GM19372 (cell line): ENCODE data around the gene SPIN2B.
"Not testable (repeated sequence)": the region's sequence is repeated elsewhere in the genome, so short reads cannot be mapped to it uniquely, and the experiment has no call there.

Source experiments
- ATAC-seq: cut with Tn5 transposase; IDR thresholded peaks from one replicate; pipeline ENCODE4 v1.9.1; 2021; ENCODE audit warnings: mild to moderate bottlenecking, low read depth, moderate library complexity; ENCODE audit not compliant: unreplicated experiment

The SPIN2B gene

DNA sequence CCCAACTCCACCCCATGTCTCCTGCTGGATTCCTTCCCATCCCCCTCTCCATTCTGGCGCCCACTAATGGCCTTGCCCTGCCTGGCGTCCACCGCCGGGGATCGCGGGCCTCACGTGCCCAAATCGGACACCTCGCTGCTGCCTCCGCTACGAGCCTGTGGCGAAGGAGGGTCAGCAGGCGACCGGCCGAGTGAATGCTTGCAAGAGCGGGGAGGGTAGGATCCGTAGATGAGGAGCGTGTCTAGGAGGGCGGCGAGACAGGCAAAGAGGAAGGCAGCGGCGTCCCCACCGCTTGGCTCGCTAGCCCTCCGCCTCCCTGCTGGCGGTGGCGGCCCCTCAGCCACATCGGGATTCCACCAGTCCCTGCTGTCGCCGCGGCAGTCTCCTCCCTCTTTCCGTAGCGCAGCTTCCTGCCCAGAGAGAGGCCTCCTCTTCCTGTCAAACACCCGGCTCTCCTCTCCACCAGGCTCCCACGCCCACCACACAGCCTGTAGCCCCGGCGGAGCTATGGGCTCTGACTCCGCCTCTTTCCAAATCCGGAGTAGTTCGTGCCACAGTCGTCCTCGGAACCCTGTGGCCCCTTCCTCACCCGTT lies at the start of gene SPIN2B:
Gene SPIN2B, minus strand, starts transcription at position 387 of the 594 bp plus-strand sequence.
- ATAC-seq = peak; percentile 99

GRCh38 chrX:57156397-57157049 lies 35.2 kb upstream of the SPIN2B start:
- no peak for ATAC-seq

- ATAC-seq = no peak
Observed at GRCh38 chrX:57155171-57155570, 33.8 kb upstream of the SPIN2B start.

GRCh38 chrX:57152222-57152621 lies 30.9 kb upstream of the SPIN2B start:
- ATAC-seq = not testable (repeated sequence)

GRCh38 chrX:57138674-57139073 lies 17.3 kb upstream of the SPIN2B start:
- no peak for ATAC-seq

DNA sequence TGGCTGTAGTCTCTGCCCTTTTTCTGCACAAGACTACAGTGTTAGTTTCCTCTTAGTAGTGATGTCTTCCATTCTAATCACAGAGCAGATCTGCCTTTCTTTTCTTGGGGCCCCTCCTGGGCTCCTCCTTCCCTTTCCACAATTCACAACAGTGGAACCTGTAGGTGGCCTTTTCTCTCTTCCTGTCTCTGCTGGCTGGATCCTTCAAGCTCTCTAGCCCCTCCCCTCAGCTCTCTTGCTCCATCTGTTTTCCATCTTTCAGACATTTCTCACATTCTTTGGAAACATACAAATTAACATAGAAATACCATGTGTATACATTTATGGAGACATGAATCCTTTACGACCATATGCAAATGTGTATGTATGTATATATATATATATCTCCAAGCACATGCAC lies 16.2 kb upstream of the SPIN2B start:
- no peak for ATAC-seq

GRCh38 chrX:57137073-57137472 lies 15.7 kb upstream of the SPIN2B start, which contains the start of gene SPIN2A:
Gene SPIN2A, minus strand, starts transcription at chrX:57137397. Its CDS starts 800 bp downstream, at chrX:57136597.
- ATAC-seq = not testable (repeated sequence)

- not testable (repeated sequence) for ATAC-seq
Observed at GRCh38 chrX:57136589-57136988, 15.2 kb upstream of the SPIN2B start.

DNA sequence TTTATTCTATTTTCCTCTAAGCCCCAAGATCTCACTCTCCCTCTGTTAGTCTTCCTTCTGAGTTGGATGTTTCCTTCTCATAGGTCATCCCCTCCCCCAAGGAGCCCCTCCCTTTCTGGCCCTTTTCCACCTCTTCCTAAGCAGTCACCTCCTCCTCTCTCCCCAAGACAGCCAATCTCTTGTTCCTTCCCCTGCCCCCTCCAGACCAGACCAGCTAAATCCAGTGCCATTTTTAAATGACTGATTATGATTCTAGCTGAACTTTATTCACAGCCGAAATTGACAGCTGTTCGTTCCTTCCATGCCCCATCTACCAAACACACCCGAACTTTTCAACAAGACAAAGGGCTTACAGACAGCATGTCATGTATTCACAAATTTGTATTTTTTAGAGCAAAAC lies 13.9 kb upstream of the SPIN2B start:
- ATAC-seq = no peak

DNA sequence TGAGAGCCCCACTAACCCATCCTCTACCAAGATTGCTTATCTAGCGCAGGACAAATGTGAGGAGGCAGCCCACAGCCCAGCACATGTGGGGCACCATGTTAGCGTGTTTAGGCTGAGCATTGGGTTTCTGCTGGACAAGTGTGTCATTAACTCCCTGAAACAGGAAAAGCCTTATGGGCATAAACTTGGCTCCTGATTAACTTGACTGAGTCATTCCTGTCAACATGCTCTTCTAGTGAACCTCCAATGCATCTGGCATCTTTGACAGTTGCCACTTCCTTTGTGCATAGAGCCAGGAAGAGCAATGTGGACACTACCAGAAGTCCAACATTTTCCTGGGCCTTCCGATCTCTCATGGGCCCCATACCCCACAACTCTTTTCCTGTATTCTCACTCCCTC lies 13.4 kb upstream of the SPIN2B start:
- ATAC-seq = no peak

DNA sequence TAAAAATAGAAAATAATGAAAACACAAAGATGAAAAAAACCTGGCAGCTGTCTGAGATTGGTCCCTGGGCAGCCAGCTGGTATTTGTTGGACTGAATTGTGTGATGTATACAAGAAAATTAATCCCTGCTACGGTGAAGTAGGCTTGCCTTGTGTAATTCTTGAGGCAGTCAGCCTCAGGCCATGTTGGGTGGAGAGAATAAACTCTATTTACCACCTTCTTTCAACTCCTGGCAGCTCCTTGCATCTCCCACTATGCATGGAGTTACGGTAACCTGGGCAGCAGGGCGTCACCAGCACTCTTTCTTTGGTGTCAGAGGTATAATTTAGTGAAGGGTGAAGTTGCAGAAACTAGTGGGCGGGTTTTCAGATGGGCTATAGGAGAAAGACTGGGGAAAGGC lies 12.4 kb upstream of the SPIN2B start:
- ATAC-seq = no peak

DNA sequence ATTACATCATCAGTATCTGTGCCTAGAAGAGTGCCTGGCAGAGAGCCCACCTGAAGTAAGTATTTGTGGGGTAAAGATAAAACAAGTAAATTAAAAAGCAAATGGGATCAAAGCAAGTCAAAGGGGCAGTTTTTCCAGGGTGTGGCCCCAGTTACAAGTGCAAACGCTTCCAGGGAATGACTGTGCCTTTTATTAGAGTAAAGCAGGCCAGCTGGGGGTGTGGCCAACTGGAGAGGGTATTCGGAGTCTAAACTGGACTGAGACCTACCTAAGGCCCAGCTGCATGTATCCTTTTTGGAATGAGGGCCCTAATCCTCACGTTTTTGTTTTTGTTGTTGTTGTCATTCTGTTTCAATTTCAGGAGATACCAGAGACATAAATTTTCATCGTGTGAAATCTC lies 11.9 kb upstream of the SPIN2B start:
- ATAC-seq = not testable (repeated sequence)

GRCh38 chrX:57132046-57132445 lies 10.7 kb upstream of the SPIN2B start:
- ATAC-seq = no peak

GRCh38 chrX:57121816-57122215 lies 468 bp upstream of the SPIN2B start:
- ATAC-seq = no peak

- not testable (repeated sequence) for ATAC-seq
Observed at GRCh38 chrX:57120619-57121161, 658 bp downstream of the SPIN2B start.

- ATAC-seq = no peak
Observed at GRCh38 chrX:57119416-57119815, 1.9 kb downstream of the SPIN2B start.

- ATAC-seq = not testable (repeated sequence)
Observed at GRCh38 chrX:57117566-57117965, 3.8 kb downstream of the SPIN2B start.

DNA sequence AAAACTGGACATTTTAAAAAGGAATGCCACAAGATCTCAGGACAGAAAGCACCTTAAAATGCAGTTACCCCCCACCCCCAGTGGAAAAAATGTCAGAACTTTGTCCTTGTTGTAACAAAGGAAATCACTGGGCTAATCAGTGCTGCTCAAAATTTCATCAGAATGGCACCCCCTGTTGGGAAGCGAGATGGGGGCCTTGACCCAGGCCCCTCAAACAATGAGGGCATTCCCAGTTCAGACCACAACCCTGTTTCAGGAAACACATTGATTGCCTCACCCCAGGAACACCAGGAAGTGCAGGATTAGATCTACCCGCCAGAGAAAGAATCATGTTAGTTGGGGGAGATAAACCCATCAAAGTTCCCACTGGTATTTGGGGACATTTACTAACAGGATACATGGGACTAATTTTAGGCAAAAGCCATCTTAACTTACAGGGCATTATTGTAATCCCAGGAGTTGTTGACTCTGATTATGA lies 16.4 kb downstream of the SPIN2B start:
- no peak for ATAC-seq

DNA sequence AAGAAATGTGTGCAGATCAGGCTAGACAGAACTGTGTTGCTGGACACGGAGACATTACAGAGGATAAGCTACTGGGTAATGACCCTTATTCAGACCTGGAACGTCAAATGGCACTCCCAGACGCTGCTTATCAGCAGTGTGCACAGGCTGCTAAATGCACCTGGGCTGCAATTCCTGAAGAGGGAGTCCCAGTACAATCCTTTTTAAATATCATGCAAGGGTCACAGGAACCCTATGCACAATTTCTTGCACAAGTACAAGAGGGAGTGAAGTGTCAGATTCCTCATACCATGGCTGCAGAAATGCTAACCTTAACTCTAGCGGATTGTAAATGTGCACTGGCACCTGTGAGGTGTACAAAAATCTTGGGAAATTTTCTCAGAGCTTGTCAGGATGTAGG lies 16.9 kb downstream of the SPIN2B start:
- ATAC-seq = no peak

- ATAC-seq = no peak
Observed at GRCh38 chrX:57103489-57103888, 17.9 kb downstream of the SPIN2B start.

DNA sequence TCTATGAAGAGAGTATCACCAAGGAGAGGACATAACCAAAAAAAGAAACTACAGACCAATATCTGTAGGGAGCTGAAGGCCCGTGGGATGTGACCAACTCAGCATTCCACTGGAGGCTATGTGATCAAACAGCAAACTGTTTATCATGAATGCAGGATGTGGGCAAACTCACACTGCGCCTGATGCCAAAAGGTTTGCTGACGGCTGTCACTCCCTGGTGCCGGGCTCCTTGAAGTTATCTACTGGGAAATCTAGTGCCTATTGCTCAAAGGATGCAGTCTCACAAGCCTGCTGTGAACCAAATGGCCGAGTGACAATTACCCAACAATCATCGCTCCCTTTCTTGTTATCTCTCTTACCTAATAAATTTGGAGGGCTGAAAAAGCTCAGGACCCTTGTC lies 18.4 kb downstream of the SPIN2B start:
- not testable (repeated sequence) for ATAC-seq

GRCh38 chrX:57083143-57083542 lies 38.2 kb downstream of the SPIN2B start:
- ATAC-seq = no peak
